OCI-LY1 (cell line): ENCODE results near the gene RPA1.
"Not testable (repeated sequence)": the region's sequence is repeated elsewhere in the genome, so short reads cannot be mapped to it uniquely, and the experiment has no call there.

Experiments
- H2AFZ ChIP-seq: fragments of 200-600 bp; sonication (generic), shearing (Covaris generic); 2 replicates; pipeline ENCODE4 v1.6.0; 2014; ENCODE audit warnings: antibody characterized with exemption, mild to moderate bottlenecking, low read length
- H3F3A ChIP-seq: fragments of 200-600 bp; sonication (generic), shearing (Covaris generic); 2 replicates; pipeline ENCODE4 v1.6.0; 2014; ENCODE audit warnings: mild to moderate bottlenecking, antibody characterized with exemption, low read length, moderate library complexity; ENCODE audit not compliant: insufficient read depth
- H3K27ac ChIP-seq: fragments of 200-600 bp; sonication (generic); 2 replicates; pipeline ENCODE4 v1.5.1; 2014; ENCODE audit warnings: low read length, mixed run types, mild to moderate bottlenecking, low read depth; ENCODE audit not compliant: poor library complexity, severe bottlenecking
- H3K27me3 ChIP-seq: fragments of 200-600 bp; sonication (generic); 2 replicates; pipeline ENCODE4 v1.6.0; 2014; ENCODE audit warnings: antibody characterized with exemption, mild to moderate bottlenecking, low read length, moderate library complexity; ENCODE audit not compliant: insufficient read depth
- H3K36me3 ChIP-seq: fragments of 200-600 bp; sonication (generic); 2 replicates; pipeline ENCODE4 v1.6.1; 2014; ENCODE audit warnings: mild to moderate bottlenecking, antibody characterized with exemption, low read length, moderate library complexity, mixed read lengths; ENCODE audit not compliant: insufficient read depth
- H3K4me1 ChIP-seq: fragments of 200-600 bp; sonication (generic); 2 replicates; pipeline ENCODE4 v1.5.1; 2014; ENCODE audit warnings: mild to moderate bottlenecking, low read length, moderate library complexity; ENCODE audit not compliant: insufficient read depth, severe bottlenecking
- H3K4me2 ChIP-seq: fragments of 200-600 bp; sonication (generic), shearing (Covaris generic); 2 replicates; pipeline ENCODE4 v1.6.1; 2014; ENCODE audit warnings: low read length
- H3K4me3 ChIP-seq: fragments of 200-600 bp; sonication (generic); 2 replicates; pipeline ENCODE4 v1.5.1; 2014; ENCODE audit warnings: low read length, low read depth, mild to moderate bottlenecking, mixed read lengths; ENCODE audit not compliant: poor library complexity, severe bottlenecking
- H3K79me2 ChIP-seq: fragments of 200-600 bp; shearing (Covaris generic); 2 replicates; pipeline ENCODE4 v1.6.1; 2016; ENCODE audit warnings: mixed run types, low read length, mixed read lengths; ENCODE audit not compliant: insufficient read depth
- H3K9ac ChIP-seq: fragments of 200-600 bp; sonication (generic), shearing (Covaris generic); 2 replicates; pipeline ENCODE4 v1.6.1; 2014; ENCODE audit warnings: mild to moderate bottlenecking, low read length, mixed read lengths
- H3K9me2 ChIP-seq: fragments of 200-600 bp; sonication (generic), shearing (Covaris generic); 2 replicates; pipeline ENCODE4 v1.6.1; 2014; ENCODE audit warnings: low read depth, mild to moderate bottlenecking, low read length, mixed read lengths
- H3K9me3 ChIP-seq: fragments of 200-600 bp; shearing (Covaris generic); 2 replicates; pipeline ENCODE4 v1.6.1; 2014; ENCODE audit warnings: low read length, mixed read lengths
- H4K20me1 ChIP-seq: fragments of 200-600 bp; sonication (generic), shearing (Covaris generic); 2 replicates; pipeline ENCODE4 v1.6.0; 2016; ENCODE audit warnings: mild to moderate bottlenecking, low read length; ENCODE audit not compliant: insufficient read depth
- CTCF ChIP-seq: fragments of 200-600 bp; sonication (generic), shearing (Covaris generic); IDR thresholded peaks from 2 replicates; pipeline ENCODE4 v1.5.1; 2017; ENCODE audit warnings: mild to moderate bottlenecking, antibody characterized with exemption, low read length, moderate library complexity, mixed read lengths
- EZH2 ChIP-seq: fragments of 200-600 bp; sonication (generic), shearing (Covaris generic); IDR thresholded peaks from 2 replicates; pipeline ENCODE4 v1.8.0; 2017; ENCODE audit warnings: borderline replicate concordance, mixed run types, mild to moderate bottlenecking, antibody characterized with exemption, low read length, moderate library complexity, mixed read lengths

The RPA1 gene

GRCh38 chr17:1890758-1891450, 61.1 kb downstream of the RPA1 start:
- Histone ChIP-seq H3K9ac (no peak overlapping the region), H3K79me2 (no peaks in the 10 kb centered on the region), H3K4me2 (no peak overlapping the region), H3K9me3 (no peaks in the 10 kb centered on the region), H3K9me2 (no peaks in the 10 kb centered on the region), H2AFZ (no peak overlapping the region), H3K27ac (no peak overlapping the region), H3K36me3 (peaks cover 93% of the 10 kb centered on the region), H3K4me3 (no peak overlapping the region), H3K27me3 (no peaks in the 10 kb centered on the region), H3F3A (no peaks in the 10 kb centered on the region), H3K4me1 (no peaks in the 10 kb centered on the region), H4K20me1 (no peaks in the 10 kb centered on the region)
- TF ChIP-seq CTCF (no peak), EZH2 (no peak)

- no peaks in the 10 kb centered on the region for H3K9me2 ChIP-seq
- H3K9ac ChIP-seq = no peak overlapping the region
- no peaks in the 10 kb centered on the region for H3K9me3 ChIP-seq
- H4K20me1 ChIP-seq = no peaks in the 10 kb centered on the region
- H3K27me3 ChIP-seq = no peaks in the 10 kb centered on the region
- no peaks in the 10 kb centered on the region for H3K79me2 ChIP-seq
- H3K4me1 ChIP-seq = no peaks in the 10 kb centered on the region
- no peak overlapping the region for H3K4me3 ChIP-seq
- TF ChIP-seq CTCF = no peak
- TF ChIP-seq EZH2 = no peak
- H3K36me3 ChIP-seq = peaks cover 93% of the 10 kb centered on the region
- no peak overlapping the region for H3K27ac ChIP-seq
- H3K4me2 ChIP-seq = no peak overlapping the region
- H2AFZ ChIP-seq = no peak overlapping the region
- no peaks in the 10 kb centered on the region for H3F3A ChIP-seq
Measured at GRCh38 chr17:1894753-1895339, 65.0 kb downstream of the RPA1 start.

- not testable (repeated sequence) for H3K9ac ChIP-seq, H4K20me1 ChIP-seq, H3K79me2 ChIP-seq, H3K4me1 ChIP-seq, H3K4me3 ChIP-seq, H3F3A ChIP-seq, H3K27ac ChIP-seq, H2AFZ ChIP-seq, H3K27me3 ChIP-seq, H3K9me2 ChIP-seq, H3K9me3 ChIP-seq, H3K4me2 ChIP-seq
- H3K36me3 ChIP-seq = peaks cover 89% of the 10 kb centered on the region
Measured at GRCh38 chr17:1895479-1895878, 65.7 kb downstream of the RPA1 start.
